ENCODE measurements around the gene CAPN11. TPM values are rescaled to one million over a fixed set of nuclear protein-coding genes. Genes with fewer than 3 reads are reported as not detected.

CAPN11 gene
- total RNA-seq, 1 donor from 2014 or later = 0.25 TPM

DNA sequence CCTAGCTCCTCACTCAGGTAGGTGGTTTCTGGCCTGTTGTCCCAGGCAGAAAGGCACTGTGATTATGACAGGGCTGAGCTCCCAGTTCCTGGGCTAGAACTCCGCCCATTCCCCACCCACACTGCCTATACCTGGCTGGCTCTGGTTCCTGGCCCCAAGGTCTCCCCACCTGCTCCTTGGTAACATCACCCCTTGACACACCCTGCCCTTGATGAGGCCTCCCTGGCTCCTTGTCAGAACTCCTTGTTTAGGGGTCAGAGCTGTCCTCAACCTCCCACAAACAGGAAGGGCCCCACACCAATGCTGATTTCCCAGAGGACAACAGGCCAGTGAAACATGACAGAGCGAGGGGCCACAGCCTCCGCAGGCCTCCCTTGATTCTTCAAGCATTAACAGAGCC, 42.6 kb downstream of the CAPN11 start:
- intact Hi-C loops (cut with micrococcal nuclease) = no loop called here
- Histone ChIP-seq H3K27ac (replicated peaks) (peak overlapping the region; percentile 77), H3K4me1 (peaks cover 33% of the 10 kb centered on the region), H3K4me3 (no peak overlapping the region), H3K27me3 (ENCODE audit: low read depth) (no peaks in the 10 kb centered on the region), H3K36me3 (no peaks in the 10 kb centered on the region), H3K9me3 (replicated peaks) (no peaks in the 10 kb centered on the region)
- DNase-seq = no peak
- TF ChIP-seq, protein P1, sequence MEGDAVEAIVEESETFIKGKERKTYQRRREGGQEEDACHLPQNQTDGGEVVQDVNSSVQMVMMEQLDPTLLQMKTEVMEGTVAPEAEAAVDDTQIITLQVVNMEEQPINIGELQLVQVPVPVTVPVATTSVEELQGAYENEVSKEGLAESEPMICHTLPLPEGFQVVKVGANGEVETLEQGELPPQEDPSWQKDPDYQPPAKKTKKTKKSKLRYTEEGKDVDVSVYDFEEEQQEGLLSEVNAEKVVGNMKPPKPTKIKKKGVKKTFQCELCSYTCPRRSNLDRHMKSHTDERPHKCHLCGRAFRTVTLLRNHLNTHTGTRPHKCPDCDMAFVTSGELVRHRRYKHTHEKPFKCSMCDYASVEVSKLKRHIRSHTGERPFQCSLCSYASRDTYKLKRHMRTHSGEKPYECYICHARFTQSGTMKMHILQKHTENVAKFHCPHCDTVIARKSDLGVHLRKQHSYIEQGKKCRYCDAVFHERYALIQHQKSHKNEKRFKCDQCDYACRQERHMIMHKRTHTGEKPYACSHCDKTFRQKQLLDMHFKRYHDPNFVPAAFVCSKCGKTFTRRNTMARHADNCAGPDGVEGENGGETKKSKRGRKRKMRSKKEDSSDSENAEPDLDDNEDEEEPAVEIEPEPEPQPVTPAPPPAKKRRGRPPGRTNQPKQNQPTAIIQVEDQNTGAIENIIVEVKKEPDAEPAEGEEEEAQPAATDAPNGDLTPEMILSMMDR (IDR thresholded peaks at IDR 0.05; ENCODE audit: borderline replicate concordance) = no peak

DNA sequence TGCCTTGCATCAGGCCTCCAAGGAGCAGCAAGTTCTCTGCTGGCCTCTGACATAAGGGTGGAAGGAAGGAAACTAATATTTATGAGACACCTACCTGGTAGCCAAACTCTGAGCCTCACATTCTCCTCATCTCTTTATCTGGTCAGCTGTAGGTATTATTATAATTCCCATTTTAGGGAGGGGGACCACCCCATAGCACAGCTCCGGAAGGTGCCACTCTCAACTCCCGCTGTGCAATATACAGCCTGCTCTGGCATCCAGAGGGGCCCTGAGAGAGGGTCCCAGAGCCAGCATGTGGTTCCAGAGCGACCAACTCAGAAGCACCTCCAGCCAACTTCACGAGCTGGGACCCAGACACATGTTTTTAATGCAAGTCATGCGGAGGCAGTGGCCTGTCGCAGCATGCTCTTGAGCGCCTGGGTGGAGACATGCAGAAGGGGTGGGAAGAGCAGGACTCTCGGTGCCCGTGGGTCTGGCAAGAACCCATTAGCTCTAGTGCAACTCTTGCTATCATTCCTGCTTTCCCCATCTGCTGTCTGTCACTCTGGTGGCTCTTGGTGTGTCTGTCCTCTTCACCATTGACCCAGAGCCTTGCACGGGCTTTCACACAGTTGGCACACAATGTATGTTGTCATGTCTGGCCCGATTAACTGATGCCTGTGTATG, 43.2 kb downstream of the CAPN11 start:
- intact Hi-C loops (cut with micrococcal nuclease) = no loop called here
- no peak for DNase-seq
- no peaks in the 10 kb centered on the region for H3K27me3 ChIP-seq (ENCODE audit: low read depth)
- TF ChIP-seq, protein P1 (IDR thresholded peaks at IDR 0.05; ENCODE audit: borderline replicate concordance) = no peak
- H3K27ac ChIP-seq (replicated peaks) = peak overlapping the region; percentile 77
- no peak overlapping the region for H3K4me3 ChIP-seq
- no peaks in the 10 kb centered on the region for H3K9me3 ChIP-seq (replicated peaks)
- no peaks in the 10 kb centered on the region for H3K36me3 ChIP-seq
- peaks cover 33% of the 10 kb centered on the region for H3K4me1 ChIP-seq

DNA sequence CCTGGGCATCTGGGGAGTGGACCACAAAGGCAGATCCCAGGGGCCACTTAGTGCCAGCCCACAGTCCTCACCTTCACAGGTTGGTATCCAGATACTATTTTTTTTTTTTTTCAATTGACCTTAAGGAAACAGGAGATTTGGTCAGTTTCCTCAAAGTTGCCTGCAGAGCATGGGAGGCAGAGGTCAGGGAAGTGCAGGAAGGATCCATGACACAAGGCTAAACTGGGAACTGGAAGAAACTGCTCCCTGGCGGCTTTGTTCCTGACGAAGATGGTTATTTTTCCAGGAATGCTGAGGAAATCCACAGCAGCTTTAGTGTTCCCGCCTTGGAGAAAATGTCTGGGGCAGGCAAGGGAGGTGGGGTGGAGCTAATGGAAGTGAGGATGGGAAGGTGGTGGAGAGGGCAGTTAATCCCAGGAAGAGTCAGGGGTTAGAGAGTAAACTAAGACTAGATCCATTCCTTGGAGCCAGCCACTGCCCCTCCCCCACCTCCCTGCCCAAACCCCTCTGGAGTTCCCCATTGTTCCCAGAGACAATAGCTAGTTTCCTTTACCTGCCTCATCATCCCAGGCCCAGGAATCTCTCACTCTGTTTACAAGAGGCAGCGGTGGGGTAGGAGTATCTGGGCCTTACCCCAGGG, 43.8 kb downstream of the CAPN11 start:
- no peak overlapping the region for H3K4me3 ChIP-seq
- intact Hi-C loops (cut with micrococcal nuclease) = no loop called here
- H3K4me1 ChIP-seq = peaks cover 33% of the 10 kb centered on the region
- no peaks in the 10 kb centered on the region for H3K36me3 ChIP-seq
- TF ChIP-seq, protein P1 (IDR thresholded peaks at IDR 0.05; ENCODE audit: borderline replicate concordance) = no peak
- no peaks in the 10 kb centered on the region for H3K9me3 ChIP-seq (replicated peaks)
- no peak for DNase-seq
- no peaks in the 10 kb centered on the region for H3K27me3 ChIP-seq (ENCODE audit: low read depth)
- peak overlapping the region; percentile 77 for H3K27ac ChIP-seq (replicated peaks)

DNA sequence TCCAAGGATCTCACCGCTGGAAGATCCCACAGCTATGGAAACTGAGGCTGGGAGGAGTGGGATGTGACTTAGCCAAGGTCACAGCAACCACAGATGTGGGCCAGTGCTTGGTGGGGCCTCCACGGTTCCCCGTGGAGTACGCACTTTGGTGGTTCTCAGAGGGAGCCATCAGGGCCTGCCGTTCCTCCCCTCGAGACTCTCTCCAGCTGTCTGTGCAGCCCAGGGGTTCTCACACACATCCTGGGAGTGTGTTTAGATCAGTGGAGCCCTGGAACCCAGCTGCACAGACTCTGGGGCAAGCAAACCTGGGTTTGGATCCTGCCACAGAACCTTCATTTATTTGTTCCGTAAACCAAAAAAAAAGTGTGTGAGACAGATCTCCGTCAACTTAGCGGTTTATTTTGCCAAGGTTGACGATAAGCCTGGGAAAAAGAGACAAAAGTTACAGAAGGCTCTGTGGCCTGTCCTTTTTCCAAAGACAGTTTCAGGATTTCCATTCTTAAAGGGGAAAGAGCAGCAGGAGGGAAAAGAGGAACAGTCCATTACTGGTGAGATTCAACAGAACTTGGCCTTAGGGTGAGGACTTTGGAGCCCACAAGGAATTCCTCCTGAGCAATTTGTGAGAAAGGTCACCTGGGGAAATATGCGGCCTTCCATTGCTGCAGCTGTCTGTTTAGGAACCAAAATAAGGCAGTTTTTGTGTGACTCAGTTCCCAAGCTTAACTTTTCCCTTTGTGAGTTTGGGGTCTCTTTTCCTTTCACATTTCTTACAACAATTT, 44.5 kb downstream of the CAPN11 start:
- DNase-seq = no peak
- TF ChIP-seq, protein P1 (IDR thresholded peaks at IDR 0.05; ENCODE audit: borderline replicate concordance) = no peak
- no peaks in the 10 kb centered on the region for H3K36me3 ChIP-seq
- H3K9me3 ChIP-seq (replicated peaks) = no peaks in the 10 kb centered on the region
- no peak overlapping the region for H3K4me3 ChIP-seq
- peak overlapping the region; percentile 77 for H3K27ac ChIP-seq (replicated peaks)
- H3K27me3 ChIP-seq (ENCODE audit: low read depth) = no peaks in the 10 kb centered on the region
- intact Hi-C loops (cut with micrococcal nuclease) = no loop called here
- H3K4me1 ChIP-seq = peaks cover 33% of the 10 kb centered on the region

DNA sequence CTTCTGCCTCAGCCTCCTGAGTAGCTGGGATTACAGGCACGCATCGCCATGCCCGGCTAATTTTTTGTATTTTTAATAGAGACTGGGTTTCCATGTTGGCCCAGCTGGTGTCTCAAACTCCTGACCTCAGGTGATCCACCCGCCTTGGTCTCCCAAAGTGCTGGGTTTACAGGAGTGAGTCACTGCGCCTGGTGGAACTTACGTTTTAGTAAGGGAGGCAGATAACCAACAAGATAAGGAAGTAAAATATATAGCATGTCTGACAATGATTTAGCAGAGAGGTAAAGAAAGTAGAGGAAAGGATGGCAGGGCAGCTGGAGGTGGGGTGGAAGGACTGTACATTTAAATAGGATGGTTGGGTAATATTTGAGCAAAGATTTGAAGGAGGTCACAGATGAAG, 45.3 kb downstream of the CAPN11 start:
- no peaks in the 10 kb centered on the region for H3K9me3 ChIP-seq (replicated peaks)
- peak overlapping the region; percentile 77 for H3K27ac ChIP-seq (replicated peaks)
- no peak for DNase-seq
- TF ChIP-seq, protein P1 (IDR thresholded peaks at IDR 0.05; ENCODE audit: borderline replicate concordance) = no peak
- H3K4me1 ChIP-seq = peaks cover 33% of the 10 kb centered on the region
- no peaks in the 10 kb centered on the region for H3K27me3 ChIP-seq (ENCODE audit: low read depth)
- H3K4me3 ChIP-seq = no peak overlapping the region
- H3K36me3 ChIP-seq = no peaks in the 10 kb centered on the region
- intact Hi-C loops (cut with micrococcal nuclease) = no loop called here
